MCF 10A (cell line): ENCODE data around the gene UFC1. TPM values are rescaled to one million over a fixed set of nuclear protein-coding genes. Genes with fewer than 3 reads are reported as not detected.

Experiments
- BruUV-seq: library from RNA; stranded (reverse); fragments of 400-500 nt; replicated peaks from 2 replicates; lab custom pipeline; 2021; lab: Mats Ljungman, UMichigan
- CTCF ChIA-PET: fragments of 300-600 bp; sonication (Branson Sonifier 250); formaldehyde crosslinking; extraction: SDS; loops from one replicate; lab custom pipeline; 2021; ENCODE audit warnings: antibody characterized with exemption, inconsistent platforms; lab: Yijun Ruan, JAX
- POLR2A ChIA-PET: fragments of 300-600, 350-650 bp; sonication (Branson Sonifier 250); formaldehyde crosslinking; extraction: SDS; loops from one replicate; lab custom pipeline; 2020; ENCODE audit warnings: antibody characterized with exemption, inconsistent platforms; lab: Yijun Ruan, JAX
- DNase-seq: peaks from one replicate; pipeline ENCODE4 v3.0.0-alpha.2; 2018; ENCODE audit not compliant: unreplicated experiment
- H3K27ac Mint-ChIP-seq: one replicate; pipeline ENCODE4 v1.8.0; 2022; ENCODE audit warnings: mild to moderate bottlenecking, low read depth, mixed read lengths; ENCODE audit not compliant: unreplicated experiment
- H3K27me3 Mint-ChIP-seq: one replicate; pipeline ENCODE4 v1.8.0; 2022; ENCODE audit warnings: mixed read lengths; ENCODE audit not compliant: insufficient read depth, unreplicated experiment
- H3K36me3 Mint-ChIP-seq: one replicate; pipeline ENCODE4 v1.8.0; 2022; ENCODE audit warnings: mild to moderate bottlenecking, moderate library complexity, mixed read lengths; ENCODE audit not compliant: insufficient read depth, unreplicated experiment
- H3K4me1 Mint-ChIP-seq: one replicate; pipeline ENCODE4 v1.8.0; 2022; ENCODE audit warnings: mixed read lengths; ENCODE audit not compliant: insufficient read depth, unreplicated experiment
- H3K4me3 Mint-ChIP-seq: one replicate; pipeline ENCODE4 v1.8.0; 2022; ENCODE audit warnings: mild to moderate bottlenecking, moderate library complexity, mixed read lengths; ENCODE audit not compliant: unreplicated experiment
- H3K9me3 Mint-ChIP-seq: one replicate; pipeline ENCODE4 v1.8.0; 2022; ENCODE audit warnings: mixed read lengths; ENCODE audit not compliant: unreplicated experiment
- intact Hi-C: fragments of 100-400 bp; cut with micrococcal nuclease; formaldehyde crosslinking; loops from 2 replicates; pipeline ENCODE4 v1.14.1; 2022
- total RNA-seq: library from RNA; stranded (reverse); gene quantifications from 2 replicates; pipeline ENCODE4 v1.2.3, GENCODE V29; 2022
- TF ChIP-seq, protein P1 (sequence below): fragments of 200-600 bp; IDR thresholded peaks from one replicate; pipeline ENCODE4 v1.8.0; 2022; ENCODE audit warnings: antibody characterized with exemption, mild to moderate bottlenecking; ENCODE audit not compliant: unreplicated experiment

The UFC1 gene
- total RNA-seq, 1 experiment from 2014 or later, result 125 TPM

DNA sequence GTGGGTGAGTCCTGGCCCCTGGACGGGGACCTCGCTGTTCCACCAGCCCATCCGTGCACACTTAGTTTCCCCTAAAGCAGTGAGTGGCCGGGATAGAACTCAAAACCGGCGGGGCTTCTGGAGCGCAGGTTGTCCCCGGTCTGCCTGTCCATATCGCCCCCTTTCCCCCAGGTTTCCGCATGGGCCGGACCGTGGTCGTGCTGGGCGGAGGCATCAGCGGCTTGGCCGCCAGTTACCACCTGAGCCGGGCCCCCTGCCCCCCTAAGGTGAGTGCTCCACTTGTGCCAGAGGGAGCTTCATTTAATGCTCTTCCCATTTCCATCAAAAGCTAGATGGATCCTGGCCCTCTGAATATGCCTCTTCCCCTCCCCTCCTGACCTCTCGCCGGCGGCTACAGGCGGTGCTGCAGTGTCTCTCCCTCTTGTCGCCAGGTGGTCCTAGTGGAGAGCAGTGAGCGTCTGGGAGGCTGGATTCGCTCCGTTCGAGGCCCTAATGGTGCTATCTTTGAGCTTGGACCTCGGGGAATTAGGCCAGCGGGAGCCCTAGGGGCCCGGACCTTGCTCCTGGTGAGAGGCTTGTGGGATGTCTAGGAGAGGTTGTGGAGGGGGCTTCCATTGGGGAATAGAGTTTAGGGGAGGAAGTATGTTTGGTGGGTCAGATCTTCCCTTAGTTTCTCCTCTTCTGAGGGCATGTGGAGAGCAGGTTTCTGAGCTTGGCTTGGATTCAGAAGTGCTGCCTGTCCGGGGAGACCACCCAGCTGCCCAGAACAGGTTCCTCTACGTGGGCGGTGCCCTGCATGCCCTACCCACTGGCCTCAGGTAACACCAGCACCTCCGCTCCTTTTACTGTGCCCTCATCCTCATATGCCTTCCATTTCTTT is 13.1 kb downstream of the UFC1 start:
- H3K36me3 Mint-ChIP-seq, result peaks cover 73% of the 10 kb centered on the region
- DNase-seq, result peak; percentile 33

GRCh38 chr1:161168906-161169305 is 15.1 kb downstream of the UFC1 start:
- Mint-ChIP-seq H3K27ac (peak overlapping the region; percentile 100), H3K9me3 (no peaks in the 10 kb centered on the region), H3K4me1 (peaks cover 45% of the 10 kb centered on the region), H3K36me3 (peaks cover 77% of the 10 kb centered on the region), H3K27me3 (no peaks in the 10 kb centered on the region), H3K4me3 (peak overlapping the region; percentile 98)
- no peak for DNase-seq
- ChIA-PET CTCF (interaction anchor here (0.6 to 4.9 kb wide), 12 partner anchors 8 to 339 kb away, joined by 3 to 33 read pairs (median 3); partner anchors contain the start of genes B4GALT3 and NDUFS2), POLR2A (interaction anchor here (1.3 to 5.5 kb wide), 6 partner anchors 7 to 148 kb away, joined by 3 to 101 read pairs (median 14); partner anchors contain the start of genes B4GALT3, F11R, NIT1 and PFDN2)
- TF ChIP-seq, protein P1, sequence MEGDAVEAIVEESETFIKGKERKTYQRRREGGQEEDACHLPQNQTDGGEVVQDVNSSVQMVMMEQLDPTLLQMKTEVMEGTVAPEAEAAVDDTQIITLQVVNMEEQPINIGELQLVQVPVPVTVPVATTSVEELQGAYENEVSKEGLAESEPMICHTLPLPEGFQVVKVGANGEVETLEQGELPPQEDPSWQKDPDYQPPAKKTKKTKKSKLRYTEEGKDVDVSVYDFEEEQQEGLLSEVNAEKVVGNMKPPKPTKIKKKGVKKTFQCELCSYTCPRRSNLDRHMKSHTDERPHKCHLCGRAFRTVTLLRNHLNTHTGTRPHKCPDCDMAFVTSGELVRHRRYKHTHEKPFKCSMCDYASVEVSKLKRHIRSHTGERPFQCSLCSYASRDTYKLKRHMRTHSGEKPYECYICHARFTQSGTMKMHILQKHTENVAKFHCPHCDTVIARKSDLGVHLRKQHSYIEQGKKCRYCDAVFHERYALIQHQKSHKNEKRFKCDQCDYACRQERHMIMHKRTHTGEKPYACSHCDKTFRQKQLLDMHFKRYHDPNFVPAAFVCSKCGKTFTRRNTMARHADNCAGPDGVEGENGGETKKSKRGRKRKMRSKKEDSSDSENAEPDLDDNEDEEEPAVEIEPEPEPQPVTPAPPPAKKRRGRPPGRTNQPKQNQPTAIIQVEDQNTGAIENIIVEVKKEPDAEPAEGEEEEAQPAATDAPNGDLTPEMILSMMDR, result no peak
- intact Hi-C loops, result no loop called here
- BruUV-seq, result no TSS peak

More for the DNA sequence above, 13.1 kb downstream of the UFC1 start:
- no peaks in the 10 kb centered on the region for H3K27me3 Mint-ChIP-seq
- intact Hi-C loops, result loop anchor here (1.0 to 2.0 kb wide), 3 partner anchors 10 to 48 kb away; partner anchors contain the start of genes B4GALT3, NDUFS2, NIT1 and PFDN2
- POLR2A ChIA-PET, result interaction anchor here (0.6 to 5.5 kb wide), 20 partner anchors 9 to 233 kb away, joined by 3 to 101 read pairs (median 6); partner anchors contain the start of genes B4GALT3, DEDD, F11R and NDUFS2
- H3K27ac Mint-ChIP-seq, result peak overlapping the region; percentile 100
- peak overlapping the region; percentile 98 for H3K4me3 Mint-ChIP-seq
- H3K9me3 Mint-ChIP-seq, result no peaks in the 10 kb centered on the region
- TF ChIP-seq, protein P1, result no peak
- H3K4me1 Mint-ChIP-seq, result peaks cover 43% of the 10 kb centered on the region
- TSS peak; percentile 37 for BruUV-seq
- CTCF ChIA-PET, result interaction anchor here (0.6 to 4.9 kb wide), 28 partner anchors 10 to 1252 kb away, joined by 3 to 56 read pairs (median 4); partner anchors contain the start of genes ADAMTS4, APOA2, B4GALT3 and NDUFS2

- H3K36me3 Mint-ChIP-seq, result peaks cover 69% of the 10 kb centered on the region
- CTCF ChIA-PET, result interaction anchor here (0.6 to 3.9 kb wide), 9 partner anchors 9 to 887 kb away, joined by 3 to 25 read pairs (median 6); partner anchors contain the start of gene TOMM40L
- no peaks in the 10 kb centered on the region for H3K9me3 Mint-ChIP-seq
- BruUV-seq, result no TSS peak
- intact Hi-C loops, result no loop called here
- peaks cover 43% of the 10 kb centered on the region for H3K4me1 Mint-ChIP-seq
- DNase-seq, result no peak
- TF ChIP-seq, protein P1, result no peak
- H3K27ac Mint-ChIP-seq, result no peak overlapping the region
- no peak overlapping the region for H3K4me3 Mint-ChIP-seq
- POLR2A ChIA-PET, result interaction anchor here (2.6 to 3.3 kb wide), 2 partner anchors 11 to 31 kb away, joined by 8 to 14 read pairs; partner anchors contain the start of gene NDUFS2
- no peaks in the 10 kb centered on the region for H3K27me3 Mint-ChIP-seq
Observed at GRCh38 chr1:161171191-161171590, 17.4 kb downstream of the UFC1 start.
